ENCODE measurements around the gene MARS1.
A peak's percentile ranks its signal among the peaks of the same experiment; 100 is the strongest.

The MARS1 gene

GRCh38 chr12:57524814-57525614 is 37.1 kb downstream of the MARS1 start:
- peak overlapping the region; percentile 92 for H3K4me3 ChIP-seq (ENCODE audit: low read length)
- no peak for DNase-seq (ENCODE audit: low read depth)
- no peak for TF ChIP-seq CTCF (IDR thresholded peaks at IDR 0.05; ENCODE audit: insufficient read depth, low read depth, low read length, missing control alignments)

GRCh38 chr12:57525615-57526383 is 37.9 kb downstream of the MARS1 start:
- DNase-seq (ENCODE audit: low read depth), result no peak
- no peak for TF ChIP-seq CTCF (IDR thresholded peaks at IDR 0.05; ENCODE audit: insufficient read depth, low read depth, low read length, missing control alignments)
- H3K4me3 ChIP-seq (ENCODE audit: low read length), result no peak overlapping the region

- H3K4me3 ChIP-seq (ENCODE audit: low read length), result no peak overlapping the region
- no peak for DNase-seq (ENCODE audit: low read depth)
- no peak for TF ChIP-seq CTCF (IDR thresholded peaks at IDR 0.05; ENCODE audit: insufficient read depth, low read depth, low read length, missing control alignments)
Observed at GRCh38 chr12:57526477-57527126, 38.7 kb downstream of the MARS1 start.

- no peak for DNase-seq (ENCODE audit: low read depth)
- TF ChIP-seq CTCF (IDR thresholded peaks at IDR 0.05; ENCODE audit: insufficient read depth, low read depth, low read length, missing control alignments), result no peak
- no peak overlapping the region for H3K4me3 ChIP-seq (ENCODE audit: low read length)
Observed at GRCh38 chr12:57527184-57527583, 39.3 kb downstream of the MARS1 start.

- no peak overlapping the region for H3K4me3 ChIP-seq (ENCODE audit: low read length)
- TF ChIP-seq CTCF (IDR thresholded peaks at IDR 0.05; ENCODE audit: insufficient read depth, low read depth, low read length, missing control alignments), result no peak
- DNase-seq (ENCODE audit: low read depth), result no peak
Observed at GRCh38 chr12:57528176-57528575, 40.3 kb downstream of the MARS1 start.

GRCh38 chr12:57528831-57529555 is 41.1 kb downstream of the MARS1 start:
- no peak overlapping the region for H3K4me3 ChIP-seq (ENCODE audit: low read length)
- no peak for TF ChIP-seq CTCF (IDR thresholded peaks at IDR 0.05; ENCODE audit: insufficient read depth, low read depth, low read length, missing control alignments)
- DNase-seq (ENCODE audit: low read depth), result no peak
